Measurements from ENCODE around the gene LCE1E.
A peak's percentile ranks its signal among the peaks of the same experiment; 100 is the strongest.

Gene LCE1E

GRCh38 chr1:152786077-152786476 is at the start of gene LCE1E:
LCE1E (plus strand) TSS chr1:152786257; CDS start chr1:152787300, 1,043 bp downstream.
- no peak for DNase-seq (ENCODE audit: low read depth)
- peak; percentile 3 for TF ChIP-seq CTCF (conservative IDR thresholded peaks at IDR 0.05; ENCODE audit: low read depth, low read length)
- H3K4me3 ChIP-seq (ENCODE audit: low read length), result no peak within 1 kb of the TSS

GRCh38 chr1:152737997-152738396 is 48.1 kb upstream of the LCE1E start:
- no peak overlapping the region for H3K4me3 ChIP-seq (ENCODE audit: low read length)
- no peak for DNase-seq (ENCODE audit: low read depth)
- TF ChIP-seq CTCF (conservative IDR thresholded peaks at IDR 0.05; ENCODE audit: low read depth, low read length), result no peak

GRCh38 chr1:152739841-152740240 is 46.2 kb upstream of the LCE1E start:
- no peak for TF ChIP-seq CTCF (conservative IDR thresholded peaks at IDR 0.05; ENCODE audit: low read depth, low read length)
- DNase-seq (ENCODE audit: low read depth), result no peak
- H3K4me3 ChIP-seq (ENCODE audit: low read length), result no peak overlapping the region

GRCh38 chr1:152741656-152742055 is 44.4 kb upstream of the LCE1E start:
- no peak for TF ChIP-seq CTCF (conservative IDR thresholded peaks at IDR 0.05; ENCODE audit: low read depth, low read length)
- H3K4me3 ChIP-seq (ENCODE audit: low read length), result no peak overlapping the region
- DNase-seq (ENCODE audit: low read depth), result no peak

- DNase-seq (ENCODE audit: low read depth), result no peak
- no peak for TF ChIP-seq CTCF (conservative IDR thresholded peaks at IDR 0.05; ENCODE audit: low read depth, low read length)
- no peak overlapping the region for H3K4me3 ChIP-seq (ENCODE audit: low read length)
These were observed 42.5 kb upstream of the LCE1E start for GRCh38 chr1:152743371-152744145.

GRCh38 chr1:152745289-152745704 is 40.8 kb upstream of the LCE1E start:
- DNase-seq (ENCODE audit: low read depth), result no peak
- H3K4me3 ChIP-seq (ENCODE audit: low read length), result no peak overlapping the region
- peak; percentile 21 for TF ChIP-seq CTCF (conservative IDR thresholded peaks at IDR 0.05; ENCODE audit: low read depth, low read length)

- no peak overlapping the region for H3K4me3 ChIP-seq (ENCODE audit: low read length)
- no peak for TF ChIP-seq CTCF (conservative IDR thresholded peaks at IDR 0.05; ENCODE audit: low read depth, low read length)
- DNase-seq (ENCODE audit: low read depth), result no peak
These were observed 40.2 kb upstream of the LCE1E start for GRCh38 chr1:152745765-152746444.
